Colonic mucosa (tissue), 4 donors: ENCODE measurements around the gene USP17L19. TPM values are rescaled to one million over a fixed set of nuclear protein-coding genes. Genes with fewer than 3 reads are reported as not detected.
"Not testable (repeated sequence)": the region's sequence is repeated elsewhere in the genome, so short reads cannot be mapped to it uniquely, and the experiment has no call there.

ENCODE experiments used
- DNase-seq: peaks from one replicate; pipeline ENCODE4 v3.0.0-alpha.2; 2020
- H3K27ac ChIP-seq: fragments of 200-600 bp; one replicate; pipeline ENCODE4 v1.8.0; 2021
- H3K27me3 ChIP-seq: fragments of 200-600 bp; one replicate; pipeline ENCODE4 v1.8.0; 2021
- H3K36me3 ChIP-seq: fragments of 200-600 bp; one replicate; pipeline ENCODE4 v1.8.0; 2021
- H3K4me1 ChIP-seq: fragments of 200-600 bp; one replicate; pipeline ENCODE4 v1.8.0; 2021; ENCODE audit warnings: mild to moderate bottlenecking
- H3K4me3 ChIP-seq: fragments of 200-600 bp; one replicate; pipeline ENCODE4 v1.8.0; 2021
- H3K9ac ChIP-seq, 2 donors: one replicate each; pipeline ENCODE4 v1.7.0; 2013; ENCODE audit warnings: control low read depth in 2 of 2, low read depth in 2 of 2, low read length in 2 of 2
- H3K9me3 ChIP-seq: fragments of 200-600 bp; one replicate; pipeline ENCODE4 v1.8.0; 2021
- intact Hi-C: fragments of 100-400 bp; cut with DNase I; formaldehyde crosslinking; loops from one replicate; pipeline ENCODE4 v1.14.1; 2022
- total RNA-seq, 2 donors: library from RNA; stranded (reverse); fragmentation: NEBNext Ultra II Directional in 1 of 2; extraction: Animal tissue kit (Norgen Biotek cat#: 25700) in 1 of 2; gene quantifications; one replicate each; pipeline ENCODE4 v1.2.1, GENCODE V29; 2021
- donor health status: healthy.
- donor health status: DM: no; HTN: no; CAD: no.
- donor health status: DM: no; HTN: no; CAD: no.

The USP17L19 gene, protein sequence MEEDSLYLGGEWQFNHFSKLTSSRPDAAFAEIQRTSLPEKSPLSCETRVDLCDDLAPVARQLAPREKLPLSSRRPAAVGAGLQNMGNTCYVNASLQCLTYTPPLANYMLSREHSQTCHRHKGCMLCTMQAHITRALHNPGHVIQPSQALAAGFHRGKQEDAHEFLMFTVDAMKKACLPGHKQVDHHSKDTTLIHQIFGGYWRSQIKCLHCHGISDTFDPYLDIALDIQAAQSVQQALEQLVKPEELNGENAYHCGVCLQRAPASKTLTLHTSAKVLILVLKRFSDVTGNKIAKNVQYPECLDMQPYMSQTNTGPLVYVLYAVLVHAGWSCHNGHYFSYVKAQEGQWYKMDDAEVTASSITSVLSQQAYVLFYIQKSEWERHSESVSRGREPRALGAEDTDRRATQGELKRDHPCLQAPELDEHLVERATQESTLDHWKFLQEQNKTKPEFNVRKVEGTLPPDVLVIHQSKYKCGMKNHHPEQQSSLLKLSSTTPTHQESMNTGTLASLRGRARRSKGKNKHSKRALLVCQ
- total RNA-seq = not detected

- not testable (repeated sequence) for H3K4me1 ChIP-seq, H3K9me3 ChIP-seq
These were observed at the start of gene USP17L19 for GRCh38 chr4:9253078-9253477. Gene USP17L19 (plus strand): TSS chr4:9253378. CDS start chr4:9253378, 0 bp downstream.

DNA sequence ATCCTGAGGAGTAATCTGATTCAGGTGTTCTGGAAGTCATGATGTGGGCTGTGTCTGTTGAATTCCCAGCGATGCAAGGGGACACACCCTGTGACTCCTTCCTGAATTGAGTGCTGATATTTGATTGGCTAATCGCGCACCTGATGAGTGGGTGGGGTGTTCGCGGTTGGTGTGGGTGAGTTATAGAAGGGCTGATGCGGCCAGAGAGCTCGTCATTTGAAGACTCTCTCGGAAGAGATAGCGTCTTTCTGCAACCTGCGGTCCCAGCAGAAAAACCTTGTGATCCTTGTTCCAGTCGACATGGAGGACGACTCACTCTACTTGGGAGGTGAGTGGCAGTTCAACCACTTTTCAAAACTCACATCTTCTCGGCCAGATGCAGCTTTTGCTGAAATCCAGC lies 42.8 kb upstream of the USP17L19 start, which contains the start of gene USP17L10:
USP17L10 (plus strand) TSS at position 301 of the 400 bp plus-strand sequence; CDS start at position 301, 0 bp downstream.
- H3K4me1 ChIP-seq, H3K27ac ChIP-seq, H3K4me3 ChIP-seq, H3K9me3 ChIP-seq, intact Hi-C loops, H3K27me3 ChIP-seq, DNase-seq, H3K36me3 ChIP-seq, H3K9ac ChIP-seq: not testable (repeated sequence)

More at GRCh38 chr4:9253078-9253477, at the start of gene USP17L19:
- DNase-seq, H3K27me3 ChIP-seq, H3K27ac ChIP-seq, H3K4me3 ChIP-seq, H3K36me3 ChIP-seq, intact Hi-C loops, H3K9ac ChIP-seq: not testable (repeated sequence)

DNA sequence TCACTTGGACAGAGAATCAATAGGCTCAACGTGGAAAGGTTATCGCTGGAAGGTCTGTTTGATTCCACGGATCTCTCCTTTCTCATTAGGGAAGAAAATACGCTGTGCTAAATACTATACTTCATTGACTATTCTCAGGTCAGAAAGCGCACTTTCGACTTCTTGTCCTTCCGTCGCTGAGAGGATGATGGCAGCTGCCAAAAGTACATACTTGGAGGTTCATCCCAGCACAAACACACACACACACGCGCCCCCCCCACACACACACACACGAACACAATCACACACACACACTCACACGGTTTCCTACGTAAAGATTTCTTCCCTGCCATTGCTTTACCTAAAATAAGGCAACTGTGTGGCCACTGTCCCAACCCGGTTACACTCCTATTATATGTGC lies 38.5 kb upstream of the USP17L19 start:
- H3K4me3 ChIP-seq, H3K9ac ChIP-seq, DNase-seq, intact Hi-C loops, H3K9me3 ChIP-seq, H3K4me1 ChIP-seq, H3K27me3 ChIP-seq, H3K36me3 ChIP-seq, H3K27ac ChIP-seq: not testable (repeated sequence)

DNA sequence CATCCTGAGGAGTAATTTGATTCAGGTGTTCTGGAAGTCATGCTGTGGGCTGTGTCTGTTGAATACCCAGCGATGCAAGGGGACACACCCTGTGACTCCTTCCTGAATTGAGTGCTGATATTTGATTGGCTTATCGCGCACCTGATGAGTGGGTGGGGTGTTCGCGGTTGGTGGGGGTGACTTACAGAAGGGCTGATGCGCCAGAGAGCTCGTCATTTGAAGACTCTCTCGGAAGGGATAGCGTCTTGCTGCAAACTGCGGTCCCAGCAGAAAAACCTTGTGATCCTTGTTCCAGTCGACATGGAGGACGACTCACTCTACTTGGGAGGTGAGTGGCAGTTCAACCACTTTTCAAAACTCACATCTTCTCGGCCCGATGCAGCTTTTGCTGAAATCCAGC lies 38.1 kb upstream of the USP17L19 start, which contains the start of gene USP17L11:
USP17L11 (plus strand) TSS at position 301 of the 400 bp plus-strand sequence; CDS start at position 301, 0 bp downstream.
- H3K4me1 ChIP-seq, H3K27ac ChIP-seq, H3K36me3 ChIP-seq, H3K9ac ChIP-seq, H3K4me3 ChIP-seq, intact Hi-C loops, DNase-seq, H3K9me3 ChIP-seq, H3K27me3 ChIP-seq: not testable (repeated sequence)

DNA sequence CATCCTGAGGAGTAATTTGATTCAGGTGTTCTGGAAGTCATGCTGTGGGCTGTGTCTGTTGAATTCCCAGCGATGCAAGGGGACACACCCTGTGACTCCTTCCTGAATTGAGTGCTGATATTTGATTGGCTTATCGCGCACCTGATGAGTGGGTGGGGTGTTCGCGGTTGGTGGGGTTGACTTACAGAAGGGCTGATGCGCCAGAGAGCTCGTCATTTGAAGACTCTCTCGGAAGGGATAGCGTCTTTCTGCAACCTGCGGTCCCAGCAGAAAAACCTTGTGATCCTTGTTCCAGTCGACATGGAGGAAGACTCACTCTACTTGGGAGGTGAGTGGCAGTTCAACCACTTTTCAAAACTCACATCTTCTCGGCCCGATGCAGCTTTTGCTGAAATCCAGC lies 33.3 kb upstream of the USP17L19 start, which contains the start of gene USP17L12:
USP17L12 (plus strand) TSS at position 301 of the 400 bp plus-strand sequence; CDS start at position 301, 0 bp downstream.
- H3K4me1 ChIP-seq, DNase-seq, H3K36me3 ChIP-seq, H3K27ac ChIP-seq, intact Hi-C loops, H3K9ac ChIP-seq, H3K9me3 ChIP-seq, H3K27me3 ChIP-seq, H3K4me3 ChIP-seq: not testable (repeated sequence)

- H3K27ac ChIP-seq, H3K4me1 ChIP-seq, H3K4me3 ChIP-seq, H3K36me3 ChIP-seq, intact Hi-C loops, H3K27me3 ChIP-seq, H3K9me3 ChIP-seq, DNase-seq, H3K9ac ChIP-seq: not testable (repeated sequence)
These were observed 28.6 kb upstream of the USP17L19 start, which contains the start of gene USP17L13 for GRCh38 chr4:9224596-9224995. Gene USP17L13 (plus strand): TSS chr4:9224896. CDS start chr4:9224896, 0 bp downstream.

- intact Hi-C loops, H3K27ac ChIP-seq, H3K36me3 ChIP-seq, H3K4me3 ChIP-seq, H3K4me1 ChIP-seq, H3K27me3 ChIP-seq, H3K9me3 ChIP-seq, H3K9ac ChIP-seq: not testable (repeated sequence)
- peak; percentile 14 for DNase-seq
These were observed 22.9 kb upstream of the USP17L19 start for GRCh38 chr4:9230249-9230648.

DNA sequence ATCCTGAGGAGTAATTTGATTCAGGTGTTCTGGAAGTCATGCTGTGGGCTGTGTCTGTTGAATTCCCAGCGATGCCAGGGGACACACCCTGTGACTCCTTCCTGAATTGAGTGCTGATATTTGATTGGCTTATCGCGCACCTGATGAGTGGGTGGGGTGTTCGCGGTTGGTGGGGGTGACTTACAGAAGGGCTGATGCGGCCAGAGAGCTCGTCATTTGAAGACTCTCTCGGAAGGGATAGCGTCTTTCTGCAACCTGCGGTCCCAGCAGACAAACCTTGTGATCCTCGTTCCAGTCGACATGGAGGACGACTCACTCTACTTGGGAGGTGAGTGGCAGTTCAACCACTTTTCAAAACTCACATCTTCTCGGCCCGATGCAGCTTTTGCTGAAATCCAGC lies 19.1 kb upstream of the USP17L19 start, which contains the start of gene USP17L15:
USP17L15 (plus strand) TSS at position 301 of the 400 bp plus-strand sequence; CDS start at position 301, 0 bp downstream.
- H3K27ac ChIP-seq, H3K9me3 ChIP-seq, intact Hi-C loops, H3K4me3 ChIP-seq, H3K36me3 ChIP-seq, H3K27me3 ChIP-seq, H3K4me1 ChIP-seq, DNase-seq, H3K9ac ChIP-seq: not testable (repeated sequence)

- H3K36me3 ChIP-seq, intact Hi-C loops, H3K4me1 ChIP-seq, H3K9me3 ChIP-seq, H3K4me3 ChIP-seq, H3K27ac ChIP-seq, H3K9ac ChIP-seq, H3K27me3 ChIP-seq: not testable (repeated sequence)
- DNase-seq = peak; percentile 9
These were observed 14.7 kb upstream of the USP17L19 start for GRCh38 chr4:9238461-9238860.

DNA sequence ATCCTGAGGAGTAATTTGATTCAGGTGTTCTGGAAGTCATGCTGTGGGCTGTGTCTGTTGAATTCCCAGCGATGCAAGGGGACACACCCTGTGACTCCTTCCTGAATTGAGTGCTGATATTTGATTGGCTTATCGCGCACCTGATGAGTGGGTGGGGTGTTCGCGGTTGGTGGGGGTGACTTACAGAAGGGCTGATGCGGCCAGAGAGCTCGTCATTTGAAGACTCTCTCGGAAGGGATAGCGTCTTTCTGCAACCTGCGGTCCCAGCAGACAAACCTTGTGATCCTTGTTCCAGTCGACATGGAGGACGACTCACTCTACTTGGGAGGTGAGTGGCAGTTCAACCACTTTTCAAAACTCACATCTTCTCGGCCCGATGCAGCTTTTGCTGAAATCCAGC lies 9.6 kb upstream of the USP17L19 start, which contains the start of gene USP17L17:
USP17L17 (plus strand) TSS at position 301 of the 400 bp plus-strand sequence; CDS start at position 301, 0 bp downstream.
- H3K27me3 ChIP-seq, H3K4me1 ChIP-seq, DNase-seq, H3K9ac ChIP-seq, H3K27ac ChIP-seq, intact Hi-C loops, H3K36me3 ChIP-seq, H3K9me3 ChIP-seq, H3K4me3 ChIP-seq: not testable (repeated sequence)

DNA sequence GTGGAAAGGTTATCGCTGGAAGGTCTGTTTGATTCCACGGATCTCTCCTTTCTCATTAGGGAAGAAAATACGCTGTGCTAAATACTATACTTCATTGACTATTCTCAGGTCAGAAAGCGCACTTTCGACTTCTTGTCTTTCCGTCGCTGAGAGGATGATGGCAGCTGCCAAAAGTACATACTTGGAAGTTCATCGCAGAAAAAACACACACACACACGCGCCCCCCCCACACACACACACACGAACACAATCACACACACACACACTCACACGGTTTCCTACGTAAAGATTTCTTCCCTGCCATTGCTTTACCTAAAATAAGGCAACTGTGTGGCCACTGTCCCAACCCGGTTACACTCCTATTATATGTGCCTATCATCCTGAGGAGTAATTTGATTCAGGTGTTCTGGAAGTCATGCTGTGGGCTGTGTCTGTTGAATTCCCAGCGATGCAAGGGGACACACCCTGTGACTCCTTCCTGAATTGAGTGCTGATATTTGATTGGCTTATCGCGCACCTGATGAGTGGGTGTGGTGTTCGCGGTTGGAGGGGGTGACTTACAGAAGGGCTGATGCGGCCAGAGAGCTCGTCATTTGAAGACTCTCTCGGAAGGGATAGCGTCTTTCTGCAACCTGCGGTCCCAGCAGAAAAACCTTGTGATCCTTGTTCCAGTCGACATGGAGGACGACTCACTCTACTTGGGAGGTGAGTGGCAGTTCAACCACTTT lies 5.1 kb upstream of the USP17L19 start, which contains the start of gene USP17L18:
USP17L18 (plus strand) TSS at position 678 of the 728 bp plus-strand sequence; CDS start at position 678, 0 bp downstream.
- H3K9me3 ChIP-seq, H3K9ac ChIP-seq, intact Hi-C loops: not testable (repeated sequence)

GRCh38 chr4:9257824-9258223 lies 4.6 kb downstream of the USP17L19 start, which contains the start of gene USP17L20:
Gene USP17L20 (plus strand): TSS chr4:9258124. CDS start chr4:9258124, 0 bp downstream.
- intact Hi-C loops, H3K4me1 ChIP-seq, DNase-seq: not testable (repeated sequence)

More for the DNA sequence above, 5.1 kb upstream of the USP17L19 start, which contains the start of gene USP17L18:
- H3K36me3 ChIP-seq, H3K27ac ChIP-seq, H3K4me3 ChIP-seq, H3K27me3 ChIP-seq, H3K4me1 ChIP-seq: not testable (repeated sequence)
- DNase-seq = peak; percentile 17

More at GRCh38 chr4:9257824-9258223, 4.6 kb downstream of the USP17L19 start, which contains the start of gene USP17L20:
- not testable (repeated sequence) for H3K27ac ChIP-seq, H3K27me3 ChIP-seq, H3K9ac ChIP-seq, H3K9me3 ChIP-seq, H3K4me3 ChIP-seq, H3K36me3 ChIP-seq
